ENCODE results near the gene HOXA10. TPM values are rescaled to one million over a fixed set of nuclear protein-coding genes. Genes with fewer than 3 reads are reported as not detected.

The HOXA10 gene
- total RNA-seq, 1 experiment from 2014 or later, result 9.5 TPM

DNA sequence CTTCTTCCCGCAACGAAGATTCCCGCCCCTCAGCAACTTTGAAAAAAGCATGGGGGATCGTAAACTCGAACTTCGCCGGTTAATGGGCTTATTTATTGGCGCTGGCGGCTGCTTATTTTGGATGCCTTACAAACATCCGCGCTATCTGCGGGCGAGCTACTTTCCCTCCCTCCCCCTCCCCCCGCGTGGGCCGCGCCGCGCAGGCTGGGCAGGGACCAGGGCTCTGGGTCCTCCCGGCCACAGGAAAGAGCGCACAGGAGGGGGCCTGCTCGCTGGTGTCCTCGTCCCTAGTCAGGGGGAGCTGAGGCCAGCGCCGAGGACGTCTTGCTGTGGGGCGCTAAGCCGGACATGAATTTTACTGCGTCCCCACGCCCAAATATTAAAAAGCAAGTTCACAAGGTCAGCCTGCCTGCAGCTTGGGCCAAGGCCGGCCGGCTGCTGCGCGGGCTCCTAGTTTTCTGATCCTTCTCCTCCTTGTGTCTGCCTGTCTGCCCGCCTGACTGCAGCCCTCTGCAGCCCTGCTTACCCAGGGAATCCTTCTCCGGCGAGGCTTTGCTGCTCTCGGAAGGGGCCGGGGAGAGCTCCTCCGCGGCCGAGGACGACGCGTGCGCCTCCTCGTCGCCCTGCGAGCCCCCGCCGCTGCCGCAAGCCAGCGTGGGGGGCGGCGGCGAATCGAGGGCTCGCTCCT lies 1.2 kb downstream of the HOXA10 start:
- POLR2A ChIA-PET, result interaction anchor here (0.5 kb wide), 1 partner anchor 396 kb away, joined by 3 read pairs; no protein-coding TSS in a partner anchor
- no peaks in the 10 kb centered on the region for H3K27me3 Mint-ChIP-seq (ENCODE audit: insufficient read depth, unreplicated experiment)
- no peaks in the 10 kb centered on the region for H3K9me3 Mint-ChIP-seq (ENCODE audit: unreplicated experiment)
- CTCF ChIA-PET, result interaction anchor here (1.1 to 1.6 kb wide), 2 partner anchors 16 to 888 kb away, joined by 4 read pairs; partner anchors contain the start of gene HOXA7
- Histone ChIP-seq H3K9me3 (no peaks in the 10 kb centered on the region), H3K27me3 (replicated peaks; ENCODE audit: control insufficient read depth, insufficient read depth, low read length) (peaks cover 2% of the 10 kb centered on the region), H3K4me1 (peaks cover 12% of the 10 kb centered on the region), H3K36me3 (ENCODE audit: control insufficient read depth, insufficient read depth, low read length) (no peaks in the 10 kb centered on the region), H3K4me3 (ENCODE audit: low read depth, low read length) (peak overlapping the region; percentile 64)
- peaks cover 11% of the 10 kb centered on the region for H3K4me1 Mint-ChIP-seq (ENCODE audit: low read depth, unreplicated experiment)
- TF ChIP-seq, protein P1, sequence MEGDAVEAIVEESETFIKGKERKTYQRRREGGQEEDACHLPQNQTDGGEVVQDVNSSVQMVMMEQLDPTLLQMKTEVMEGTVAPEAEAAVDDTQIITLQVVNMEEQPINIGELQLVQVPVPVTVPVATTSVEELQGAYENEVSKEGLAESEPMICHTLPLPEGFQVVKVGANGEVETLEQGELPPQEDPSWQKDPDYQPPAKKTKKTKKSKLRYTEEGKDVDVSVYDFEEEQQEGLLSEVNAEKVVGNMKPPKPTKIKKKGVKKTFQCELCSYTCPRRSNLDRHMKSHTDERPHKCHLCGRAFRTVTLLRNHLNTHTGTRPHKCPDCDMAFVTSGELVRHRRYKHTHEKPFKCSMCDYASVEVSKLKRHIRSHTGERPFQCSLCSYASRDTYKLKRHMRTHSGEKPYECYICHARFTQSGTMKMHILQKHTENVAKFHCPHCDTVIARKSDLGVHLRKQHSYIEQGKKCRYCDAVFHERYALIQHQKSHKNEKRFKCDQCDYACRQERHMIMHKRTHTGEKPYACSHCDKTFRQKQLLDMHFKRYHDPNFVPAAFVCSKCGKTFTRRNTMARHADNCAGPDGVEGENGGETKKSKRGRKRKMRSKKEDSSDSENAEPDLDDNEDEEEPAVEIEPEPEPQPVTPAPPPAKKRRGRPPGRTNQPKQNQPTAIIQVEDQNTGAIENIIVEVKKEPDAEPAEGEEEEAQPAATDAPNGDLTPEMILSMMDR (IDR thresholded peaks at IDR 0.05; ENCODE audit: insufficient read depth in 1 of 2, low read depth in 1 of 2, low read length in 1 of 2, severe bottlenecking in 1 of 2, unreplicated experiment in 1 of 2), result no peak
- peaks cover 16% of the 10 kb centered on the region for H3K36me3 Mint-ChIP-seq (ENCODE audit: insufficient read depth, unreplicated experiment)
- H3K4me3 Mint-ChIP-seq (ENCODE audit: unreplicated experiment), result peak overlapping the region; percentile 74
- DNase-seq, result peak; percentile 48 to 54
- intact Hi-C loops (cut with micrococcal nuclease; ENCODE audit: unreplicated experiment), result no loop called here
- BruUV-seq (replicated peaks), result no TSS peak
- H3K27ac Mint-ChIP-seq (ENCODE audit: unreplicated experiment), result no peak overlapping the region

DNA sequence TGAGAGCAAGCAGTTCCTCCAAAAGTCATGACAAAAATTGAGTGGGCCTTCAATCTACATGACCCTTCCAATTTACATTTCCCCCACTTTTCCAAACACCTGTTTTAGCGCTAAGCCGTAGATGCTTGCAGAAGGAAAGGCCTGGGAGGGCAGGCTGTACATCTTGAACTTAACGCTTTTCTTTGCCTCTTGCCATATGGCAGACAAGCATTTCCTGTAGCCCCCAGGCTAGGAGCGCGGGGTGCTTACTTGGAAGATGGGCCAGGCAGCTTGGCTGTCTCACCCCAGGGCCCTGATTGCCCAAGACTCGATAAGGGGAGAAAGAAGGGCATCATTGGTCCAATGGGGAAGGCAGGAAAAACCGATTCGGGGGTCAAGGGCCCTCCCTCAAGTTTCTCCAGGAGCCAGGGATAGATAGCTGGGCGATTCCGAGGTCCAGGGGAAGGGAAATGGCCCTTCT lies 1.8 kb downstream of the HOXA10 start:
- TF ChIP-seq, protein P1 (IDR thresholded peaks at IDR 0.05; ENCODE audit: insufficient read depth in 1 of 2, low read depth in 1 of 2, low read length in 1 of 2, severe bottlenecking in 1 of 2, unreplicated experiment in 1 of 2), result no peak
- intact Hi-C loops (cut with micrococcal nuclease; ENCODE audit: unreplicated experiment), result no loop called here
- Mint-ChIP-seq H3K4me3 (ENCODE audit: unreplicated experiment) (peak overlapping the region; percentile 74), H3K4me1 (ENCODE audit: low read depth, unreplicated experiment) (peaks cover 11% of the 10 kb centered on the region), H3K27ac (ENCODE audit: unreplicated experiment) (peak overlapping the region; percentile 48), H3K27me3 (ENCODE audit: insufficient read depth, unreplicated experiment) (no peaks in the 10 kb centered on the region), H3K9me3 (ENCODE audit: unreplicated experiment) (no peaks in the 10 kb centered on the region), H3K36me3 (ENCODE audit: insufficient read depth, unreplicated experiment) (peaks cover 16% of the 10 kb centered on the region)
- H3K27me3 ChIP-seq (replicated peaks; ENCODE audit: control insufficient read depth, insufficient read depth, low read length), result peaks cover 2% of the 10 kb centered on the region
- CTCF ChIA-PET, result interaction anchor here (1.6 kb wide), 1 partner anchor 887 kb away, joined by 4 read pairs; no protein-coding TSS in a partner anchor
- POLR2A ChIA-PET, result no interaction called here
- H3K4me3 ChIP-seq (ENCODE audit: low read depth, low read length), result peak overlapping the region; percentile 64; the same call in 1 of the 2 replicates
- peak in 1 of 2 experiments; percentile 36 for DNase-seq
- no TSS peak for BruUV-seq (replicated peaks)
- H3K36me3 ChIP-seq (ENCODE audit: control insufficient read depth, insufficient read depth, low read length), result no peaks in the 10 kb centered on the region
- peaks cover 12% of the 10 kb centered on the region for H3K4me1 ChIP-seq
- no peaks in the 10 kb centered on the region for H3K9me3 ChIP-seq

DNA sequence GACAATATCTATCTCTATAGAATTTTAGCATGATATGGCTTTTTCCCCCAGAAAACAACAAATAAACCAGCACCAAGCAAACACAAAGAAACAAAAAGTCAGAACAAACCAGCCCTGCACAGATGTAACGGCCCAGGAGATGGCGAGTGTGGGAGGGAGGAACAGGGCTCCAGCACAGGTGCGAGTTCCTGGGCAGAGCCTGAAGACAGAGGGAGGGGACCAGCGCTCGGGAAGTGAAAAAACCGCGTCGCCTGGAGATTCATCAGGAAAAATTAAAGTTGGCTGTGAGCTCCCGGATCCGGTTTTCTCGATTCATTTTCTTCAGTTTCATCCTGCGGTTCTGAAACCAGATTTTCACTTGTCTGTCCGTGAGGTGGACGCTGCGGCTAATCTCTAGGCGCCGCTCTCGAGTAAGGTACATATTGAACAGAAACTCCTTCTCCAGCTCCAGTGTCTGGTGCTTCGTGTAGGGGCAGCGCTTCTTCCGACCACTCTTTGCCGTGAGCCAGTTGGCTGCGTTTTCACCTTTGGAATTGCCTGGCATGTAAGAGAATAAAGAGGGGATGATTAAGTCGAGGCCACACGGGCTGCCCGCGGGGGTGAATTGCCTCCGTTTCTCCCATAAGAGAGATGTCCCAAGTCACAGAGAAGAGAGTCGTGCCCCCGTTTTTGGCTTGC lies 2.3 kb downstream of the HOXA10 start:
- no peaks in the 10 kb centered on the region for H3K9me3 ChIP-seq
- H3K4me3 ChIP-seq (ENCODE audit: low read depth, low read length), result no peak overlapping the region
- ChIA-PET CTCF (no interaction called here), POLR2A (no interaction called here)
- H3K27me3 Mint-ChIP-seq (ENCODE audit: insufficient read depth, unreplicated experiment), result no peaks in the 10 kb centered on the region
- intact Hi-C loops (cut with micrococcal nuclease; ENCODE audit: unreplicated experiment), result no loop called here
- peak overlapping the region; percentile 48 for H3K27ac Mint-ChIP-seq (ENCODE audit: unreplicated experiment)
- peak overlapping the region; percentile 74 for H3K4me3 Mint-ChIP-seq (ENCODE audit: unreplicated experiment)
- peak in 1 of 2 experiments; percentile 35 for DNase-seq
- TF ChIP-seq, protein P1 (IDR thresholded peaks at IDR 0.05; ENCODE audit: insufficient read depth in 1 of 2, low read depth in 1 of 2, low read length in 1 of 2, severe bottlenecking in 1 of 2, unreplicated experiment in 1 of 2), result no peak
- H3K4me1 ChIP-seq, result peaks cover 12% of the 10 kb centered on the region
- H3K4me1 Mint-ChIP-seq (ENCODE audit: low read depth, unreplicated experiment), result peaks cover 11% of the 10 kb centered on the region
- no peaks in the 10 kb centered on the region for H3K9me3 Mint-ChIP-seq (ENCODE audit: unreplicated experiment)
- TSS peak; percentile 27 for BruUV-seq (replicated peaks)
- no peaks in the 10 kb centered on the region for H3K36me3 ChIP-seq (ENCODE audit: control insufficient read depth, insufficient read depth, low read length)
- peaks cover 16% of the 10 kb centered on the region for H3K36me3 Mint-ChIP-seq (ENCODE audit: insufficient read depth, unreplicated experiment)
- H3K27me3 ChIP-seq (replicated peaks; ENCODE audit: control insufficient read depth, insufficient read depth, low read length), result peaks cover 2% of the 10 kb centered on the region

Measured in Caco-2 (cell line).